ENCODE results near the gene SEMA3G.

The SEMA3G gene

GRCh38 chr3:52422669-52423068, 22.2 kb downstream of the SEMA3G start:
- no peak for TF ChIP-seq CTCF (IDR thresholded peaks at IDR 0.05; ENCODE audit: borderline replicate concordance, insufficient read depth, low read depth, low read length)
- no peak overlapping the region for H3K4me3 ChIP-seq (ENCODE audit: low read depth, low read length)

GRCh38 chr3:52420388-52420787, 24.5 kb downstream of the SEMA3G start:
- no peak overlapping the region for H3K4me3 ChIP-seq (ENCODE audit: low read depth, low read length)
- no peak for TF ChIP-seq CTCF (IDR thresholded peaks at IDR 0.05; ENCODE audit: borderline replicate concordance, insufficient read depth, low read depth, low read length)

GRCh38 chr3:52415800-52416199, 29.1 kb downstream of the SEMA3G start:
- no peak for TF ChIP-seq CTCF (IDR thresholded peaks at IDR 0.05; ENCODE audit: borderline replicate concordance, insufficient read depth, low read depth, low read length)
- H3K4me3 ChIP-seq (ENCODE audit: low read depth, low read length) = no peak overlapping the region

- no peak overlapping the region for H3K4me3 ChIP-seq (ENCODE audit: low read depth, low read length)
Observed at GRCh38 chr3:52408466-52408865, 36.4 kb downstream of the SEMA3G start.

GRCh38 chr3:52407779-52408178, 37.1 kb downstream of the SEMA3G start:
- no peak overlapping the region for H3K4me3 ChIP-seq (ENCODE audit: low read depth, low read length)
- TF ChIP-seq CTCF (IDR thresholded peaks at IDR 0.05; ENCODE audit: borderline replicate concordance, insufficient read depth, low read depth, low read length) = no peak

More at GRCh38 chr3:52408466-52408865, 36.4 kb downstream of the SEMA3G start:
- TF ChIP-seq CTCF (IDR thresholded peaks at IDR 0.05; ENCODE audit: borderline replicate concordance, insufficient read depth, low read depth, low read length) = no peak

GRCh38 chr3:52406791-52407510, 38.0 kb downstream of the SEMA3G start:
- TF ChIP-seq CTCF (IDR thresholded peaks at IDR 0.05; ENCODE audit: borderline replicate concordance, insufficient read depth, low read depth, low read length) = no peak
- H3K4me3 ChIP-seq (ENCODE audit: low read depth, low read length) = no peak overlapping the region

GRCh38 chr3:52406231-52406661, 38.7 kb downstream of the SEMA3G start:
- no peak overlapping the region for H3K4me3 ChIP-seq (ENCODE audit: low read depth, low read length)
- no peak for TF ChIP-seq CTCF (IDR thresholded peaks at IDR 0.05; ENCODE audit: borderline replicate concordance, insufficient read depth, low read depth, low read length)

All from GM12875 (cell line).